HepG2 (cell line): ENCODE results near the gene CHTF18. TPM values are rescaled to one million over a fixed set of nuclear protein-coding genes. Genes with fewer than 3 reads are reported as not detected.

Experiments used
- ATAC-seq: fragments of 200-7000 bp; cut with Tn5 transposase; 3 replicates; pipeline ENCODE4 v1.9.1; 2020; ENCODE audit warnings: mild to moderate bottlenecking, moderate library complexity
- BruUV-seq: library from RNA; stranded (reverse); fragments of 400-500 nt; replicated peaks from 2 replicates; lab custom pipeline; 2021; lab: Mats Ljungman, UMichigan
- CTCF ChIA-PET: fragments of 300-600 bp; formaldehyde crosslinking; extraction: SDS; loops from one replicate; lab custom pipeline; 2021; ENCODE audit warnings: low total read pairs, inconsistent platforms, low intra/inter-chr PET ratio; lab: Yijun Ruan, JAX
- POLR2A ChIA-PET: fragments of 350-600 bp; sonication (Branson Sonifier 250); formaldehyde crosslinking; loops from one replicate; lab custom pipeline; 2020; ENCODE audit warnings: antibody characterized with exemption, inconsistent platforms; lab: Yijun Ruan, JAX
- DNase-seq: peaks from one replicate; pipeline ENCODE4 v3.0.0-alpha.2; 2015; ENCODE audit warnings: low spot score
- FAIRE-seq: peaks from 3 replicates; lab custom pipeline; 2011; peaks lifted over from hg19 to GRCh38; lab: Jason Lieb, UNC
- H2AFZ ChIP-seq: one replicate; pipeline ENCODE4 v1.6.1; 2011; ENCODE audit warnings: low read length, inconsistent platforms
- H3K27ac ChIP-seq: fragments of 300-600 bp; 3 replicates; pipeline ENCODE4 v1.8.0; 2011; ENCODE audit warnings: mixed run types, mild to moderate bottlenecking, mixed read lengths, low read length, inconsistent platforms; ENCODE audit not compliant: insufficient read depth; ENCODE audit errors: extremely low read length
- H3K27me3 ChIP-seq, 2 experiments: fragments of 200-600 bp in 1 of 2; 2 replicates in 1 of 2; 3 replicates in 1 of 2; pipeline versions ENCODE4 v1.6.0 to v1.8.0; 2011; ENCODE audit warnings: low read length in 2 of 2, mild to moderate bottlenecking in 2 of 2, moderate library complexity in 2 of 2, inconsistent platforms in 1 of 2; ENCODE audit not compliant: insufficient read depth in 2 of 2, control insufficient read depth in 1 of 2
- H3K36me3 ChIP-seq, 2 experiments: fragments of 200-600 bp in 1 of 2; replicated peaks in 1 of 2; 2 replicates in 1 of 2; 3 replicates in 1 of 2; pipeline versions ENCODE4 v1.5.1 to v1.8.0; 2011; ENCODE audit warnings: low read length in 2 of 2, inconsistent platforms in 1 of 2; ENCODE audit not compliant: insufficient read depth in 2 of 2, control insufficient read depth in 1 of 2
- H3K4me1 ChIP-seq: 2 replicates; pipeline ENCODE4 v1.5.1; 2012; ENCODE audit warnings: low read length, inconsistent platforms; ENCODE audit not compliant: insufficient read depth
- H3K4me2 ChIP-seq: 2 replicates; pipeline ENCODE4 v1.6.0; 2011; ENCODE audit warnings: low read depth, low read length, inconsistent platforms
- H3K4me3 ChIP-seq, 3 experiments: fragments of 200-600 bp in 1 of 3; sonication (generic), shearing (Covaris generic) in 1 of 3; replicated peaks in 1 of 3; 2 replicates each; pipeline ENCODE4 v1.5.1; 2011 to 2016; ENCODE audit warnings: low read length in 3 of 3, inconsistent platforms in 2 of 3, low read depth in 2 of 3, mild to moderate bottlenecking in 2 of 3, control low read depth in 1 of 3, mixed read lengths in 1 of 3; ENCODE audit not compliant: insufficient read depth in 1 of 3
- H3K79me2 ChIP-seq: one replicate; pipeline ENCODE4 v1.6.1; 2011; ENCODE audit warnings: low read length, inconsistent platforms; ENCODE audit not compliant: insufficient read depth
- H3K9ac ChIP-seq: 2 replicates; pipeline ENCODE4 v1.6.0; 2011; ENCODE audit warnings: mild to moderate bottlenecking, low read depth, low read length, inconsistent platforms; ENCODE audit not compliant: insufficient read depth
- H3K9me3 ChIP-seq: 2 replicates; pipeline ENCODE4 v1.5.1; 2012; ENCODE audit warnings: mild to moderate bottlenecking, low read length
- H4K20me1 ChIP-seq: 2 replicates; pipeline ENCODE4 v1.6.0; 2011; ENCODE audit warnings: inconsistent platforms, mild to moderate bottlenecking, low read length, moderate library complexity; ENCODE audit not compliant: insufficient read depth
- FOXO1 ChIP-seq: sonication (generic); formaldehyde crosslinking; IDR thresholded peaks from 2 replicates; pipeline ENCODE4 v1.4.0; 2020; ENCODE audit warnings: missing genetic modification reagents
- GTF3A ChIP-seq: sonication (generic); formaldehyde crosslinking; conservative IDR thresholded peaks from 2 replicates; pipeline ENCODE4 v1.4.0; 2020; ENCODE audit warnings: mild to moderate bottlenecking, missing genetic modification reagents
- ISX ChIP-seq: sonication (generic); formaldehyde crosslinking; conservative IDR thresholded peaks from 2 replicates; pipeline ENCODE4 v1.5.0; 2020; ENCODE audit warnings: missing genetic modification reagents
- KAT8 ChIP-seq: IDR thresholded peaks from 2 replicates; pipeline ENCODE4 v1.6.1; 2016; ENCODE audit warnings: missing genetic modification reagents, missing compliant biosample characterization
- MXI1 ChIP-seq: IDR thresholded peaks from 3 replicates; pipeline ENCODE4 v1.6.1; 2012; ENCODE audit warnings: low read depth, low read length, inconsistent platforms, borderline replicate concordance
- NRL ChIP-seq: sonication (generic); formaldehyde crosslinking; IDR thresholded peaks from 2 replicates; pipeline ENCODE4 v1.5.0; 2020; ENCODE audit warnings: missing genetic modification reagents, mild to moderate bottlenecking, moderate library complexity, borderline replicate concordance
- PAXIP1 ChIP-seq: sonication (generic); formaldehyde crosslinking; conservative IDR thresholded peaks from 2 replicates; pipeline ENCODE4 v1.4.0; 2020; ENCODE audit warnings: mild to moderate bottlenecking, missing genetic modification reagents, moderate library complexity
- PCBP1 ChIP-seq: fragments of 200-400 bp; formaldehyde crosslinking; IDR thresholded peaks from 2 replicates; pipeline ENCODE4 v1.6.1; 2017; ENCODE audit warnings: mild to moderate bottlenecking, low read depth, low read length, borderline replicate concordance
- REL ChIP-seq: sonication (generic); formaldehyde crosslinking; conservative IDR thresholded peaks from 2 replicates; pipeline ENCODE4 v1.8.0; 2022; ENCODE audit warnings: mild to moderate bottlenecking, missing genetic modification reagents, moderate library complexity
- SETDB1 ChIP-seq: sonication (generic); formaldehyde crosslinking; IDR thresholded peaks from 2 replicates; pipeline ENCODE4 v1.5.1; 2020; ENCODE audit warnings: missing genetic modification reagents, mild to moderate bottlenecking, borderline replicate concordance
- TFE3 ChIP-seq: IDR thresholded peaks from 2 replicates; pipeline ENCODE4 v1.6.1; 2016
- ZBTB21 ChIP-seq: sonication (generic); formaldehyde crosslinking; IDR thresholded peaks from 2 replicates; pipeline ENCODE4 v1.4.0; 2020; ENCODE audit warnings: missing genetic modification reagents
- ZFP37 ChIP-seq: sonication (generic); formaldehyde crosslinking; IDR thresholded peaks from 2 replicates; pipeline ENCODE4 v1.4.0; 2020; ENCODE audit warnings: missing genetic modification reagents, borderline replicate concordance
- ZNF136 ChIP-seq: sonication (generic); formaldehyde crosslinking; IDR thresholded peaks from 2 replicates; pipeline ENCODE4 v1.8.1; 2022; ENCODE audit warnings: low read depth, mild to moderate bottlenecking, moderate library complexity, missing genetic modification reagents
- ZNF317 ChIP-seq: sonication (generic); formaldehyde crosslinking; IDR thresholded peaks from 2 replicates; pipeline ENCODE4 v1.5.0; 2020; ENCODE audit warnings: mild to moderate bottlenecking, missing genetic modification reagents
- ZNF510 ChIP-seq: sonication (generic); formaldehyde crosslinking; IDR thresholded peaks from 2 replicates; pipeline ENCODE4 v1.4.0; 2020; ENCODE audit warnings: low read depth, mild to moderate bottlenecking, missing genetic modification reagents
- ZNF598 ChIP-seq: sonication (generic); formaldehyde crosslinking; IDR thresholded peaks from 2 replicates; pipeline ENCODE4 v1.5.1; 2020; ENCODE audit warnings: mild to moderate bottlenecking, missing genetic modification reagents, borderline replicate concordance
- WGBS: methylation state at CpG from one replicate; pipeline ENCODE4 v1.1.6; 2017; ENCODE audit warnings: low lambda C conversion rate; 5-methylcytosine and 5-hydroxymethylcytosine counted together
- in situ Hi-C: cut with HindIII; loops from 2 replicates; pipeline ENCODE4 v1.10.0; 2017; ENCODE audit warnings: low pct_unique_long_range_greater_than_20kb; ENCODE audit not compliant: extremely low pct_ligation_motif_present
- intact Hi-C: fragments of 100-400 bp; cut with micrococcal nuclease; formaldehyde crosslinking; loops from one replicate; pipeline ENCODE4 v1.10.0; 2022; ENCODE audit not compliant: unreplicated experiment
- polyA plus RNA-seq, 8 experiments: library from polyadenylated mRNA; depleted of rRNA in 3 of 8; stranded (reverse) in 7 of 8; unstranded in 1 of 8; fragments of >200 nt; fragmentation: Illumina TruSeq in 4 of 8; extraction: Trizol in 4 of 8; gene quantifications; 2 replicates each; pipeline versions ENCODE4 v1.2.1 to v1.2.3, GENCODE V29; 2011 to 2016; ENCODE audit warnings: low read depth in 4 of 8, missing spikeins in 1 of 8, mixed read lengths in 1 of 8; ENCODE audit not compliant: insufficient read depth in 1 of 8
- total RNA-seq, 5 experiments: library from RNA; depleted of rRNA; stranded (reverse); fragments of >200 nt; fragmentation: Illumina TruSeq; extraction: Trizol; gene quantifications; 2 replicates each; pipeline ENCODE4 v1.2.3, GENCODE V29; 2016; ENCODE audit warnings: low read depth in 1 of 5
- TF ChIP-seq, protein P1 (sequence below), 2 experiments: sonication (generic) in 1 of 2; formaldehyde crosslinking in 1 of 2; IDR thresholded peaks; 2 replicates each; pipeline versions ENCODE4 v1.5.1 to v1.6.1; 2011 to 2020; ENCODE audit warnings: borderline replicate concordance in 1 of 2, low read depth in 1 of 2, low read length in 1 of 2, mild to moderate bottlenecking in 1 of 2, missing genetic modification reagents in 1 of 2, moderate library complexity in 1 of 2

CHTF18 gene
- total and polyA plus RNA-seq, 2 of the 13 experiments (the other 11 are each of a cell fraction or from before 2014, with no cell fraction given) = 8.6 to 22.9 TPM

- no peak overlapping the region for H3K4me3 ChIP-seq
- DNase-seq (no peak), FAIRE-seq (no peak), ATAC-seq (no peak)
- no peaks in the 10 kb centered on the region for H3K79me2 ChIP-seq
- CTCF ChIA-PET = no interaction called here
- H3K4me1 ChIP-seq = no peaks in the 10 kb centered on the region
- H3K9ac ChIP-seq = no peak overlapping the region
- WGBS = 0% methylated on average over 7 of the region's 17 CpGs
- no peaks in the 10 kb centered on the region for H4K20me1 ChIP-seq
- intact Hi-C loops (no loop called here), in situ Hi-C loops (no loop called here)
- BruUV-seq = no TSS peak
- H3K4me2 ChIP-seq = no peak overlapping the region
- H3K36me3 ChIP-seq = no peaks in the 10 kb centered on the region
- H3K27me3 ChIP-seq = peaks cover 28 to 86% of the 10 kb centered on the region in 2 experiments
- TF ChIP-seq MXI1 = no peak
- TF ChIP-seq ZFP37 = no peak
- TF ChIP-seq ISX = no peak
- TF ChIP-seq ZNF317 (CRISPR knock-in tag) = no peak
- TF ChIP-seq, protein P1, sequence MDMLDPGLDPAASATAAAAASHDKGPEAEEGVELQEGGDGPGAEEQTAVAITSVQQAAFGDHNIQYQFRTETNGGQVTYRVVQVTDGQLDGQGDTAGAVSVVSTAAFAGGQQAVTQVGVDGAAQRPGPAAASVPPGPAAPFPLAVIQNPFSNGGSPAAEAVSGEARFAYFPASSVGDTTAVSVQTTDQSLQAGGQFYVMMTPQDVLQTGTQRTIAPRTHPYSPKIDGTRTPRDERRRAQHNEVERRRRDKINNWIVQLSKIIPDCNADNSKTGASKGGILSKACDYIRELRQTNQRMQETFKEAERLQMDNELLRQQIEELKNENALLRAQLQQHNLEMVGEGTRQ (IDR thresholded peaks at IDR 0.05; ENCODE audit: low read depth, low read length) = no peak
- TF ChIP-seq, protein P1 (CRISPR knock-in tag; IDR thresholded peaks at IDR 0.05; ENCODE audit: borderline replicate concordance) = no peak
- TF ChIP-seq PAXIP1 (CRISPR knock-in tag) = no peak
- TF ChIP-seq ZBTB21 (CRISPR knock-in tag) = no peak
- no peak for TF ChIP-seq REL (CRISPR knock-in tag)
- TF ChIP-seq GTF3A (CRISPR knock-in tag) = no peak
- no peak for TF ChIP-seq SETDB1 (CRISPR knock-in tag)
- TF ChIP-seq ZNF510 (CRISPR knock-in tag) = no peak
- TF ChIP-seq FOXO1 (CRISPR knock-in tag) = no peak
- no peak for TF ChIP-seq TFE3 (CRISPR knock-in tag)
- TF ChIP-seq KAT8 (CRISPR knock-in tag) = no peak
- TF ChIP-seq PCBP1 = no peak
- no peak for TF ChIP-seq NRL (CRISPR knock-in tag)
- TF ChIP-seq ZNF598 (CRISPR knock-in tag) = no peak
- TF ChIP-seq ZNF136 = no peak
- H3K9me3 ChIP-seq = no peaks in the 10 kb centered on the region
- no peak overlapping the region for H3K27ac ChIP-seq
- POLR2A ChIA-PET = no interaction called here
- no peak overlapping the region for H2AFZ ChIP-seq
Measured at GRCh38 chr16:828891-829290, 40.5 kb downstream of the CHTF18 start.
